CD4-positive, alpha-beta T cell (primary cell): ENCODE measurements around the gene PKHD1. TPM values are rescaled to one million over a fixed set of nuclear protein-coding genes. Genes with fewer than 3 reads are reported as not detected.

Experiments
- ATAC-seq: fragments of 200-7000 bp; cut with Tn5 transposase; one replicate; pipeline ENCODE4 v1.10.0; 2022; ENCODE audit warnings: mild to moderate bottlenecking; ENCODE audit not compliant: poor library complexity
- CTCF ChIA-PET: fragments of 350-600 bp; sonication (Branson Sonifier 250); formaldehyde crosslinking; loops from one replicate; lab custom pipeline; 2021; ENCODE audit warnings: antibody characterized with exemption, inconsistent platforms; lab: Charles Lee
- POLR2A ChIA-PET: fragments of 350-600 bp; sonication (Branson Sonifier 250); formaldehyde crosslinking; loops from one replicate; lab custom pipeline; 2021; ENCODE audit warnings: antibody characterized with exemption, inconsistent platforms; lab: Charles Lee
- DNase-seq, 14 experiments: peaks; one replicate each; pipeline ENCODE4 v3.0.0-alpha.2; 2013 to 2020; ENCODE audit warnings: mixed read lengths in 2 of 14
- H3K27ac ChIP-seq, 2 donors: one replicate each; pipeline versions ENCODE4 v1.5.1 to v1.7.0; 2013; ENCODE audit warnings: low read length in 2 of 2, low read depth in 1 of 2, mild to moderate bottlenecking in 1 of 2
- H3K27me3 ChIP-seq, 2 experiments: 1 replicate in 1 of 2; 2 replicates in 1 of 2; pipeline versions ENCODE4 v1.6.1 to v1.7.0; 2013; ENCODE audit warnings: low read length in 2 of 2, control low read depth in 1 of 2, mild to moderate bottlenecking in 1 of 2, moderate library complexity in 1 of 2; ENCODE audit not compliant: insufficient read depth in 2 of 2, control insufficient read depth in 1 of 2
- H3K36me3 ChIP-seq: one replicate; pipeline ENCODE4 v1.6.1; 2013; ENCODE audit warnings: low read length, control low read depth; ENCODE audit not compliant: insufficient read depth
- H3K4me1 ChIP-seq: one replicate; pipeline ENCODE4 v1.6.1; 2013; ENCODE audit warnings: low read length, control low read depth; ENCODE audit not compliant: insufficient read depth
- H3K4me3 ChIP-seq: one replicate; pipeline ENCODE4 v1.5.1; 2013; ENCODE audit warnings: mild to moderate bottlenecking, low read length, moderate library complexity
- H3K9me3 ChIP-seq, 2 experiments: 1 replicate in 1 of 2; 2 replicates in 1 of 2; pipeline versions ENCODE4 v1.6.1 to v1.7.0; 2013; ENCODE audit warnings: low read length in 2 of 2, mild to moderate bottlenecking in 2 of 2, control low read depth in 1 of 2, moderate library complexity in 1 of 2; ENCODE audit not compliant: control insufficient read depth in 1 of 2, insufficient read depth in 1 of 2
- H3K27ac Mint-ChIP-seq: one replicate; pipeline ENCODE4 v1.8.0; 2020; ENCODE audit warnings: mixed read lengths
- H3K27me3 Mint-ChIP-seq: one replicate; pipeline ENCODE4 v1.8.0; 2021; ENCODE audit warnings: mixed read lengths
- H3K36me3 Mint-ChIP-seq: one replicate; pipeline ENCODE4 v1.8.0; 2021; ENCODE audit warnings: low read depth, mixed read lengths
- H3K4me1 Mint-ChIP-seq: one replicate; pipeline ENCODE4 v1.8.0; 2021; ENCODE audit warnings: low read depth, mixed read lengths
- H3K4me3 Mint-ChIP-seq: one replicate; pipeline ENCODE4 v1.8.0; 2020; ENCODE audit warnings: mild to moderate bottlenecking, mixed read lengths
- H3K9me3 Mint-ChIP-seq: one replicate; pipeline ENCODE4 v1.8.0; 2020; ENCODE audit warnings: mixed read lengths
- intact Hi-C, 2 experiments: fragments of 100-400 bp; cut with DNase I in 1 of 2; cut with micrococcal nuclease in 1 of 2; formaldehyde crosslinking; loops; one replicate each; pipeline versions ENCODE4 v1.15.1 to v1.9.0; 2023 to 2025; cut with DNase I, micrococcal nuclease
- total RNA-seq, 174 experiments: library from RNA in 2 of 174; stranded (reverse) in 2 of 174; gene quantifications; one replicate each; pipeline ENCODE4 v1.2.3 and lab custom pipeline; 2021 to 2026
- TF ChIP-seq, protein P1 (sequence below): fragments of 200-600 bp; IDR thresholded peaks from one replicate; pipeline ENCODE4 v1.8.0; 2022; ENCODE audit warnings: antibody characterized with exemption, mild to moderate bottlenecking

Gene PKHD1
- total RNA-seq, 2 experiments from 2014 or later: 0.03 TPM; not detected in 1

DNA sequence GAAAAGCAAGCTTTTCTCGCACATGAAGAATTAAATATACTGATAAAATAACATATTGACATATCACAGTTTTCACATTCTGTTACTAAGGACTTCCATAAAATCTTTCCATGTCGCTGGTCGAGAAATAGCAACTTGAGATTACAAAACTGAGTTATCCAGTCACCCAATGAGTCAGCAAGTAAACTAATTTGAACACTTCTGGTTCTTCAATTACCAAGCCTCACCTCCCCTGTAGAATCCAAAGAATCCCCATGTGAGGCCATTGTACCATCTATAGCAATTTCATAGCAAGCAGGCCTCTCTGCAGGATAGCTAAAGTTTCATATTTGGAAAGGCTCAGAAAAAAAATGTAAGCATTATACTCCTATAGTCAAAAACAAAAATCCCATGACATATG lies 87.3 kb downstream of the PKHD1 start:
- Mint-ChIP-seq H3K9me3 (no peaks in the 10 kb centered on the region), H3K4me3 (no peak overlapping the region), H3K27me3 (peaks cover 44% of the 10 kb centered on the region), H3K4me1 (no peaks in the 10 kb centered on the region), H3K36me3 (no peaks in the 10 kb centered on the region), H3K27ac (no peak overlapping the region)
- TF ChIP-seq, protein P1, sequence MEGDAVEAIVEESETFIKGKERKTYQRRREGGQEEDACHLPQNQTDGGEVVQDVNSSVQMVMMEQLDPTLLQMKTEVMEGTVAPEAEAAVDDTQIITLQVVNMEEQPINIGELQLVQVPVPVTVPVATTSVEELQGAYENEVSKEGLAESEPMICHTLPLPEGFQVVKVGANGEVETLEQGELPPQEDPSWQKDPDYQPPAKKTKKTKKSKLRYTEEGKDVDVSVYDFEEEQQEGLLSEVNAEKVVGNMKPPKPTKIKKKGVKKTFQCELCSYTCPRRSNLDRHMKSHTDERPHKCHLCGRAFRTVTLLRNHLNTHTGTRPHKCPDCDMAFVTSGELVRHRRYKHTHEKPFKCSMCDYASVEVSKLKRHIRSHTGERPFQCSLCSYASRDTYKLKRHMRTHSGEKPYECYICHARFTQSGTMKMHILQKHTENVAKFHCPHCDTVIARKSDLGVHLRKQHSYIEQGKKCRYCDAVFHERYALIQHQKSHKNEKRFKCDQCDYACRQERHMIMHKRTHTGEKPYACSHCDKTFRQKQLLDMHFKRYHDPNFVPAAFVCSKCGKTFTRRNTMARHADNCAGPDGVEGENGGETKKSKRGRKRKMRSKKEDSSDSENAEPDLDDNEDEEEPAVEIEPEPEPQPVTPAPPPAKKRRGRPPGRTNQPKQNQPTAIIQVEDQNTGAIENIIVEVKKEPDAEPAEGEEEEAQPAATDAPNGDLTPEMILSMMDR: no peak
- intact Hi-C loops: no loop called here
- DNase-seq (no peak), ATAC-seq (no peak)
- Histone ChIP-seq H3K4me3 (no peak overlapping the region), H3K27me3 (peaks cover 0 to 11% of the 10 kb centered on the region in 2 experiments), H3K27ac (no peak overlapping the region), H3K36me3 (no peaks in the 10 kb centered on the region), H3K4me1 (no peaks in the 10 kb centered on the region), H3K9me3 (no peaks in the 10 kb centered on the region)
- POLR2A ChIA-PET: no interaction called here
- CTCF ChIA-PET: no interaction called here

DNA sequence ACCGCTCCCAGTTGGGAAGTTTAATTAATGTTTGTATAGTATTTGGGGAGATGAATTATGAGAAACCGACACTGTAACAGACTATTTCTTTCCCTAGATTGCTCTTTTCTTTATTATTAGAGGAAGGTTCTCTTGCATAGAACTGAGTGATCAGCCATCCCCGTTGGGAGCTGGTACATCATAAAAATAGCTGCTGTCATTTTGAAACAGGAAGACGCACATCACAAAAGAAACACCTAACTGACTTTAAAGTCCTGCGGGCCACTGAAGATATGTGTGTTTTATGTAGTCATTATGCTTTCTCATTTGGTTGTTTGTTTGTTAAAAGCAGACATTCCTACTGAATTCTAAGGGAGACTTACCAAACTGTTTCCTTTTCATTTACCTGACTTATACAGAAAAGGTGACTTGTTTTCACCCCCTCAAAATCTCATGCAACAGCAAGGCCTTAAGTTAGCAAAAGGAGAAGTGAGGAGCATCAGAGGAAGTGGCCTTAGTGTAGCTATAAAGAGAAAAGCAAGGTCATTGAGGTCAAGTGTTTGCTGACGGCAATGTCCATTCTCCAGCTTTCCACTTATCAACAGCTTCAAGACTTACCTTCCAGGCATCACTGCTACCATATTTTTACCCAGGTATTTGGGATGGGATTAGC lies 91.0 kb downstream of the PKHD1 start:
- DNase-seq (no peak), ATAC-seq (no peak)
- TF ChIP-seq, protein P1: no peak
- H3K36me3 Mint-ChIP-seq: no peaks in the 10 kb centered on the region
- Histone ChIP-seq H3K27me3 (peaks cover 0 to 7% of the 10 kb centered on the region in 2 experiments), H3K36me3 (no peaks in the 10 kb centered on the region), H3K9me3 (no peaks in the 10 kb centered on the region), H3K27ac (no peak overlapping the region), H3K4me3 (no peak overlapping the region), H3K4me1 (no peaks in the 10 kb centered on the region)
- CTCF ChIA-PET: no interaction called here
- H3K4me1 Mint-ChIP-seq: no peaks in the 10 kb centered on the region
- POLR2A ChIA-PET: no interaction called here
- intact Hi-C loops: no loop called here
- H3K27ac Mint-ChIP-seq: no peak overlapping the region
- H3K27me3 Mint-ChIP-seq: peaks cover 53% of the 10 kb centered on the region
- H3K9me3 Mint-ChIP-seq: no peaks in the 10 kb centered on the region
- no peak overlapping the region for H3K4me3 Mint-ChIP-seq

DNA sequence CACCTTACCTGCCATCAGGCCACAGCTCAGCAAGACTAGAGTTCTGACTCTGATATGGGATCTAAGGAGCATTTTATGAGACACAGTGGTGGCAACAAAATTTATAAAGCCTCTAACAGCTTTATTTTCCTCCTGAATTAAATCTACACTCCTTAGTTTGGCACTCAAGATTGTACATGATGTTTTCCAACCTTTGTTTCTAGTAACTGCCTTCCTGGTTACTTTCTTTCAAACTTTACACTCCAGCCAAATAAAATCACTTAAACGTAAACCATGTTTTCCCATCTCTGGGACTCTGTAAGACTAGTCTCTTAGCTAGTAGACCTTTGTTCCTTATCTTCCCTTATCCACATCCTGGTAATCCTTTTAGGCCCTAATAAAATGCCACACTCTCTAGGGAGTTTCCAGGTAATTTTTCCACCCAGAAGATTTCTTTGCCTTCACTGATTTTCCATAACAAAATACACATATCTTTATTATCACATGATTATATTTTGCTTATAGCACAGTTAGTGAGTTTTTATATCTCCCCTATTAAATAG lies 92.1 kb downstream of the PKHD1 start:
- TF ChIP-seq, protein P1: no peak
- no peaks in the 10 kb centered on the region for H3K9me3 ChIP-seq
- ChIA-PET POLR2A (no interaction called here), CTCF (no interaction called here)
- H3K27ac Mint-ChIP-seq: no peak overlapping the region
- no peaks in the 10 kb centered on the region for H3K36me3 ChIP-seq
- DNase-seq (no peak), ATAC-seq (no peak)
- no peak overlapping the region for H3K27ac ChIP-seq
- no peak overlapping the region for H3K4me3 Mint-ChIP-seq
- H3K4me3 ChIP-seq: no peak overlapping the region
- peaks cover 0 to 7% of the 10 kb centered on the region in 2 experiments for H3K27me3 ChIP-seq
- peaks cover 53% of the 10 kb centered on the region for H3K27me3 Mint-ChIP-seq
- H3K9me3 Mint-ChIP-seq: peaks cover 2% of the 10 kb centered on the region
- no peaks in the 10 kb centered on the region for H3K4me1 ChIP-seq
- no peaks in the 10 kb centered on the region for H3K4me1 Mint-ChIP-seq
- intact Hi-C loops: no loop called here
- H3K36me3 Mint-ChIP-seq: no peaks in the 10 kb centered on the region
